IPS-20b (cell line): ENCODE results near the gene ENO2.
"Not testable (repeated sequence)": the region's sequence is repeated elsewhere in the genome, so short reads cannot be mapped to it uniquely, and the experiment has no call there.

Experiments
- H3K27ac ChIP-seq: one replicate; pipeline ENCODE4 v1.5.1; 2013; ENCODE audit warnings: low read length
- H3K27me3 ChIP-seq: 2 replicates; pipeline ENCODE4 v1.6.1; 2013; ENCODE audit warnings: mild to moderate bottlenecking, low read length, inconsistent platforms; ENCODE audit not compliant: insufficient read depth
- H3K36me3 ChIP-seq: 2 replicates; pipeline ENCODE4 v1.6.1; 2013; ENCODE audit warnings: low read depth, mild to moderate bottlenecking, inconsistent platforms, low read length, moderate library complexity; ENCODE audit not compliant: insufficient read depth
- H3K4me1 ChIP-seq: 2 replicates; pipeline ENCODE4 v1.6.1; 2013; ENCODE audit warnings: mild to moderate bottlenecking, control low read depth, inconsistent platforms, low read length, moderate library complexity; ENCODE audit not compliant: insufficient read depth
- H3K4me3 ChIP-seq: 2 replicates; pipeline ENCODE4 v1.5.1; 2013; ENCODE audit warnings: mild to moderate bottlenecking, low read length, inconsistent platforms
- H3K9ac ChIP-seq: 2 replicates; pipeline ENCODE4 v1.6.1; 2013; ENCODE audit warnings: low read depth, mild to moderate bottlenecking, inconsistent platforms, low read length, moderate library complexity
- H3K9me3 ChIP-seq: 2 replicates; pipeline ENCODE4 v1.6.1; 2013; ENCODE audit warnings: mild to moderate bottlenecking, low read depth, low read length, inconsistent platforms; ENCODE audit not compliant: insufficient read depth

Gene ENO2

GRCh38 chr12:6904280-6905276, 9.8 kb upstream of the ENO2 start, which contains the start of gene LRRC23:
LRRC23 (plus strand) TSS chr12:6904822; CDS start chr12:6905634, 812 bp downstream.
- Histone ChIP-seq H3K9me3 (no peaks in the 10 kb centered on the region), H3K4me1 (peaks cover 5% of the 10 kb centered on the region; the same call in 1 of the 2 replicates), H3K4me3 (peak within 1 kb of the TSS; percentile 75), H3K27ac (peak within 1 kb of the TSS; percentile 49), H3K27me3 (peaks cover 14% of the 10 kb centered on the region), H3K36me3 (no peaks in the 10 kb centered on the region), H3K9ac (peak within 1 kb of the TSS; percentile 73; the same call in 1 of the 2 replicates)

- H3K4me3 ChIP-seq, result peak overlapping the region; percentile 75
- peaks cover 14% of the 10 kb centered on the region for H3K27me3 ChIP-seq
- H3K9ac ChIP-seq, result peak overlapping the region; percentile 73; the same call in 1 of the 2 replicates
- no peaks in the 10 kb centered on the region for H3K9me3 ChIP-seq
- no peak overlapping the region for H3K27ac ChIP-seq
- H3K36me3 ChIP-seq, result no peaks in the 10 kb centered on the region
- H3K4me1 ChIP-seq, result peaks cover 5% of the 10 kb centered on the region; the same call in 1 of the 2 replicates
These were observed 8.9 kb upstream of the ENO2 start for GRCh38 chr12:6905414-6906040.

DNA sequence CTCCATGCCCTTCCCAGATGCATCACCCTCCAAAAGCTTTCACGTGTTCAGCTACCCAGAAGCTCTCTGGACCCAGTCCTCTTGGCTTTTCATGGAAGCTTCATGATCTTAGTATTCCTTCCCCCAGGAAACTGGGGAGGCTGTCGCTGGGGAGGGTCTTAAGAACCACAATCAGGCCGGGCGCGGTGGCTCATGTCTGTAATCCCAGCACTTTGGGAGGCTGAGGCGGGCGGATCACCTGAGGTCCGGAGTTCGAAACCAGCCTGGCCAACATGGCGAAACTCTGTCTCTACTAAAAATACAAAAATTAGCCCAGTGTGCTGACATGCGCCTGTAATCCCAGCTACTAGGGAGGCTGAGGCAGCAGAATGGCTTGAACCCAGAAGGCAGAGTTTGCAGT, 6.2 kb upstream of the ENO2 start:
- not testable (repeated sequence) for H3K27ac ChIP-seq, H3K9ac ChIP-seq, H3K36me3 ChIP-seq, H3K4me3 ChIP-seq, H3K9me3 ChIP-seq, H3K4me1 ChIP-seq
- peaks cover 14% of the 10 kb centered on the region for H3K27me3 ChIP-seq

GRCh38 chr12:6909421-6910145, 4.8 kb upstream of the ENO2 start:
- Histone ChIP-seq H3K4me3 (no peak overlapping the region), H3K36me3 (no peaks in the 10 kb centered on the region), H3K9me3 (no peaks in the 10 kb centered on the region), H3K27me3 (peaks cover 18% of the 10 kb centered on the region), H3K9ac (no peak overlapping the region), H3K27ac (no peak overlapping the region), H3K4me1 (peaks cover 4% of the 10 kb centered on the region; the same call in 1 of the 2 replicates)

DNA sequence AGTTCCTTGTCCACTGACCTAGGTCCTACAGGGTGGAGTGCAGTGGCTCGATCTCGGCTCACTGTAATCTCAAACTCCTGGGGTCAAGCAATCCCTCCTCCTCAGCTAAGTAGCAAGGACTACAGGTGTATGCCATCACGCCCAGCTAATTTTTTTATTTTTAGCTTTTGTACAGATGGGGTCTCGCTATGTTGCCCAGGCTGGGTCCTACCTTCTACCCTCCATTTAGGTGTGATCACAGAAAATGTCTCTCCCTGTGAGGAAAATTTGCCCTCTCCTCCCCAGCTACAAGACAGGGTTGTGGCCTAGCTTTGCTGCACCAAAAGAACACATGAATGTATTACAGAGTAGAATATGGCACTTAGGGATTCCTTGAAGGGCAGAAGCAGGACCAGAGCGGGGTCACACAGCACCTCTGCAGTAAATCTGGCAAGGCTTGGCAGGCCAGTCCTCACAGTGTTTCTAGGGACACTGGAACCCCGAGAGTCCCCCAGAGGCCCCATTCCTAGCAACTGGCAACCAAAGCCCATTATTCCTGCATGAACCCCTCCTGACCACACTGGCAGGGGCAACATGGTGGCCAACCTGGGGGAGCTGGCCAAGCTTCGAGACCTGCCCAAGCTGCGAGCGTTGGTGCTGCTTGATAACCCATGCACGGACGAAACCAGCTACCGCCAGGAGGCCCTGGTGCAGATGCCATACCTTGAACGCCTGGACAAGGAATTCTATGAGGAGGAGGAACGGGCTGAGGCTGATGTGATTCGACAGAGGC, 2.0 kb upstream of the ENO2 start:
- H3K4me3 ChIP-seq, result no peak overlapping the region
- peaks cover 16% of the 10 kb centered on the region for H3K36me3 ChIP-seq
- H3K4me1 ChIP-seq, result peaks cover 4% of the 10 kb centered on the region; the same call in 1 of the 2 replicates
- peaks cover 5% of the 10 kb centered on the region for H3K27me3 ChIP-seq
- H3K9me3 ChIP-seq, result no peaks in the 10 kb centered on the region
- no peak overlapping the region for H3K9ac ChIP-seq
- no peak overlapping the region for H3K27ac ChIP-seq

GRCh38 chr12:6914947-6915788, 788 bp downstream of the ENO2 start:
- H3K4me1 ChIP-seq, result peaks cover 4% of the 10 kb centered on the region; the same call in 1 of the 2 replicates
- H3K4me3 ChIP-seq, result peak overlapping the region; percentile 81
- H3K27me3 ChIP-seq, result peaks cover 5% of the 10 kb centered on the region
- H3K9ac ChIP-seq, result peak overlapping the region; percentile 75
- peaks cover 38% of the 10 kb centered on the region for H3K36me3 ChIP-seq
- no peak overlapping the region for H3K27ac ChIP-seq
- no peaks in the 10 kb centered on the region for H3K9me3 ChIP-seq

DNA sequence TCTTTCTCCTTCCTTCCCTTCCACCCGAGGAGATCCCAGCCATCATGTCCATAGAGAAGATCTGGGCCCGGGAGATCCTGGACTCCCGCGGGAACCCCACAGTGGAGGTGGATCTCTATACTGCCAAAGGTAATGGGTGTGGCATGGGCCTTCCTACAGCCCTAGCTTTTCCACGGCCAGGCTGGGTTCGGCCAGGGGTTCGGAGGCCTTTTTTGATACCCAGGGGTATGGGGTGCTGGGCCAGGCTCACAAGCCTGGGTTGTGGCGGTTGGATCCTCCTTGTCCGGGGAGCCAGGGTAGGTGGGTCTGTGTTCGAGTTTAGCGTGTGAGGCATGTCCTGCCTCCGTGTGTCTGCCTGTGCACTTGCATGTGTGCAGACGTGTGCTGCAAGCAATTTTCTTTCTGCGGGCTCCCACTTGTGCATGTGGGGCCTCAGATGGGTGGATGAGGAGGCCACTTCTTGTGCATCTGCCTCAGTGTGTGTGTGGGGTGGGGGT, 1.5 kb downstream of the ENO2 start:
- H3K27me3 ChIP-seq, result peaks cover 5% of the 10 kb centered on the region
- peak overlapping the region; percentile 81 for H3K4me3 ChIP-seq
- H3K36me3 ChIP-seq, result peaks cover 40% of the 10 kb centered on the region
- no peak overlapping the region for H3K9ac ChIP-seq
- peaks cover 4% of the 10 kb centered on the region; the same call in 1 of the 2 replicates for H3K4me1 ChIP-seq
- no peaks in the 10 kb centered on the region for H3K9me3 ChIP-seq
- H3K27ac ChIP-seq, result no peak overlapping the region

DNA sequence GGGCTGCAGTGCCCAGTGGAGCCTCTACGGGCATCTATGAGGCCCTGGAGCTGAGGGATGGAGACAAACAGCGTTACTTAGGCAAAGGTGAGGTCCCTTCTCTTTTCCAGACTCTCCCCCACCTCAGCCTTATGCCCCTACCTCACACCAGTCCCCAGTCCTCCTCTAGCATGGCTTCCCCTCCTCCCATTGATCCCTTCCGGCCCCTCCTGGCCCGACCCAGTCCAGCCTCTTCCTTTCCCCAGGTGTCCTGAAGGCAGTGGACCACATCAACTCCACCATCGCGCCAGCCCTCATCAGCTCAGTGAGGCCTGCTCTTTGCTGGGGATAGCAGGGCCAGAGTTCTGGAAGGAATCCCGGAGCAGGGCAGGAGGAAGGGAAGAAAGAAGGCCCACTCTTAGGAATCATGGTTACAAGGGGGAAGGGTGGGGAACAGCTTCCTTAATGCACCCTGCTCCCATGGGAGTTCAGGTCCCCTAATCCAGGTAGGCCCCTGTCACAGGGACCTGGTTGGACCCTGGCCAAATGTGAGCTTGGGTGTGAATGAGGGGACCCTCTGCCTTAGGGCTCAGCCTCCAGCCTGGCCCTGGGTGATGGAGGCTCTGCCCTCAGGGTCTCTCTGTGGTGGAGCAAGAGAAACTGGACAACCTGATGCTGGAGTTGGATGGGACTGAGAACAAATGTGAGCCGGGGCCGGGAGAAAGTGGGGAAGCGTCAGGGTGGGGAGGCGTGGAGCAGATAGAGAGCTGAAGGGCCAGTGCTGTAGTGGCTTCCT, 2.2 kb downstream of the ENO2 start:
- no peak overlapping the region for H3K27ac ChIP-seq
- no peaks in the 10 kb centered on the region for H3K9me3 ChIP-seq
- H3K36me3 ChIP-seq, result peaks cover 48% of the 10 kb centered on the region
- no peak overlapping the region for H3K9ac ChIP-seq
- peaks cover 4% of the 10 kb centered on the region; the same call in 1 of the 2 replicates for H3K4me1 ChIP-seq
- no peak overlapping the region for H3K4me3 ChIP-seq
- peaks cover 5% of the 10 kb centered on the region for H3K27me3 ChIP-seq

- H3K4me1 ChIP-seq, result peaks cover 4% of the 10 kb centered on the region; the same call in 1 of the 2 replicates
- H3K9ac ChIP-seq, result no peak overlapping the region
- H3K4me3 ChIP-seq, result no peak overlapping the region
- no peak overlapping the region for H3K27ac ChIP-seq
- H3K36me3 ChIP-seq, result peaks cover 59% of the 10 kb centered on the region
- H3K9me3 ChIP-seq, result no peaks in the 10 kb centered on the region
- H3K27me3 ChIP-seq, result peaks cover 5% of the 10 kb centered on the region
These were observed 3.3 kb downstream of the ENO2 start for GRCh38 chr12:6917491-6918231.
